ENCODE measurements around the gene ERMN.
"Not testable (repeated sequence)": the region's sequence is repeated elsewhere in the genome, so short reads cannot be mapped to it uniquely, and the experiment has no call there.

ERMN gene

DNA sequence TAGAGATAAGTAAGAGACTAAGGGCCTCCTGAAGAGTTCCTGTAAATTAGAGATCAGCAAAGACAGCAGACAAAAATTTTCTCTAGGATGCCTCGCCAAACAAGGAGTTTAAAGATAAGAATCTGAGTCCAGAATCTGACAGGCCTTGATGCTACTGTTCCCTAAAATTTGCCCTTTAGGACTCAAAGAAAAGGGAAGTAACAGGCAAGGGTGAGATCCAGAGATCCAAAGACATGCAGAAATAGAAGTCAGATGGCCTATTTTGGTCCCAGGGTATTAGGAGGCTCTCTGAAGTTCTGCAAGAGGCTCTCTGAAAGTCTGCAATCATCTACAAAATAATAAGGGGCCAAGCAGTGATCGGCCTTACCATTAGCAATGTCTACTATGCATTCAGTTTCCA lies 35.1 kb downstream of the ERMN start:
- DNase-seq, result no peak

DNA sequence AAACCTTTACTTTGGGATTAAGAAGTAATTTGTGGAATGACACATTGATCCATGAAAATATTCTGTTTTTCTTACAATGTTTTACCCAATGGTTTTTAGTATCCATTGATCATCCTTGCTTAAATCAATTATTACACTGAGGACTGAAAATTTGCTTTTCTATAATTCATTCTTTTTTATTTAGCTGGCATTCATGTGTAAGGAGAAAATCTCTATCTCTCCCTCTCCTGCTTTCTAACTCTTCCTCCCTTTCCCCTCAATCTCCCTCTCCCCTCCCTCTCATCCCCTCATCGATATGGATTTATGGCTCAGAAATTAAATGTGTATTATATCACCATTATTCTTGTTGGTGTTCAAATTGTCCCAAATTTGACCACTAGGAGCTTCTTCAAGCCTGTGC lies 38.5 kb downstream of the ERMN start:
- no peak for DNase-seq

DNA sequence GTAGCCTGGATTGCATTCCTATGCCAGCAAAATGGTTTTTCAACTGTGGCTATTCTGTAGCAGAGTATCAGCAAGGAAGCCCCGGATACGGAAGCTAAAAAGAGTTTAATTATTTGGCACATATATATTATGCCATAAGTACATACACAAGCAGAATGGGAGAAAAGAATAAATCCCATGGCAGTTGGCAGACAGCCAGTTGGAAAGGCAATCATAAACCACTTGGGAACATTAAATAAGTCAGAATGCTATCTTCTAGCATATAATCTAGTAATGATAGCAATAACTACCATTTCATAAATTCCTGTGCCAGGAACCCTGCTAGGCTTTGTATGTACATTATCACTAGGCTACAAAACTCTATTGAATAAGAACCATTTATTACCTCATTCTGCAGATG lies 42.2 kb downstream of the ERMN start:
- peak; percentile 75 for DNase-seq

- no peak for DNase-seq
These were observed 44.3 kb downstream of the ERMN start for GRCh38 chr2:157281316-157281715.

DNA sequence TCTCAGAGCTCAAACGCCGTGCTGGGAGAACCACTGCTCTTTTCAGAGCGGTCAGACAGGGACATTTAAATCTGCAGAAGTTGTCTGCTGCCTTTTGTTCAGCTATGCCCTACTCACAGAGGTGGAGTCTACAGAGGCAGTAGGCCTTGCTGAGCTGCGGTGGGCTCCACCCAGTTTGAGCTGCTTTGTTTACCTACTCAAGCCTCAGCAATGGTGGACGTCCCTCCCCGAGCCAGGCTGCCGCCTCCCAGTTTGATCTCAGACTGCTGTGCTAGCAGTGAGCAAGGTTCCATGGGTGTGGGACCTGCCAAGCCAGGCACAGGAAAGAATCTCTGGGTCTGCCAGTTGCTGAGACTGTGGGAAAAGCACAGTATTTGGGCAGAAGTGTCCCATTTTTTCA lies 46.3 kb downstream of the ERMN start:
- not testable (repeated sequence) for DNase-seq

- no peak for DNase-seq
These were observed 53.9 kb downstream of the ERMN start for GRCh38 chr2:157271590-157272203.

DNA sequence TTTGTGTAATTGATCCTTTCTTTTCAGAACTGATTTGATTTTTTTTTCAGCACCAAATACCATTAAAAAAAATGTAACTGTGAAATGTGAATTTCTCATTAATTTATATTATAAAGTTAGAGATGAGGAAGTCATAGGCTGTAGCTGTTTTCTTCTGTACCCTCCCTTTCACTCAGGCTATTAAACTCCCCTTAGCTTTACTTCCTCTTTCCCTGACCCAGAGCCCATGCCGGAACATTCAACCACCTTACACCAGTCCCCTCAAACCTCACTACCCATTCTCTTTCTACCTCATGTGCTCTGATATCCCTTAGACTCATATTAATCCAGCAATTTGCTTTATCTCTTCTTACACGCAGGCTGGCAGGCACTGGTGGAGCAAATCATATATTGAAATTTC lies 55.7 kb downstream of the ERMN start:
- DNase-seq, result no peak

DNA sequence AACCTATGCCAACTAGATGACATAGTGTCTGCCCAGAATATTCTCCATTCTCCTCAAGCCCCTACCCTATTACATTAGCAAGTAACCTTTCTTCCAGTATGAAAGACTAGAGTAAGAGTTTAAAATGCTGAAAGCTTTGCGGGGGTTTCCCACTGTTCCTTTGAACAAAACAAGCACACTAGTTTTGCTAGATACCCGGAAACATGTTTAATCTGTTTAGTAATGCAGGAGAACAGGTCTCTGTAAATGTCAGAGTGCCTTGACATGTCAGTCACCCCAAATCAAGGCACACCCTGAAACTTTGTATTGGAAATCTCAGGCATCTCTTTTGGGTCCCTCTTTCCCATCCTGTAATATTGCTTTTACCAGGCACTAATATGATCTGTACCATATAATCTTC lies 56.6 kb downstream of the ERMN start:
- no peak for DNase-seq
